GM18505 (cell line): ENCODE measurements around the gene PTP4A2.

Source experiments
- ATAC-seq: cut with Tn5 transposase; IDR thresholded peaks from one replicate; pipeline ENCODE4 v1.9.1; 2021; ENCODE audit not compliant: unreplicated experiment
- POLR2A ChIP-seq: IDR thresholded peaks from 4 replicates; pipeline ENCODE4 v1.6.1; 2011; ENCODE audit warnings: borderline replicate concordance; ENCODE audit not compliant: insufficient read depth, insufficient read length; ENCODE audit errors: extremely low read depth

The PTP4A2 gene

GRCh38 chr1:31865728-31866449 is 72.3 kb downstream of the PTP4A2 start:
- TF ChIP-seq POLR2A = no peak
- no peak for ATAC-seq

- ATAC-seq = no peak
- no peak for TF ChIP-seq POLR2A
Observed at GRCh38 chr1:31862071-31862470, 76.1 kb downstream of the PTP4A2 start.

GRCh38 chr1:31861346-31861745 is 76.8 kb downstream of the PTP4A2 start:
- no peak for TF ChIP-seq POLR2A
- no peak for ATAC-seq

GRCh38 chr1:31860581-31860980 is 77.6 kb downstream of the PTP4A2 start:
- TF ChIP-seq POLR2A = no peak
- no peak for ATAC-seq

- no peak for TF ChIP-seq POLR2A
- no peak for ATAC-seq
Observed at GRCh38 chr1:31859719-31860118, 78.4 kb downstream of the PTP4A2 start.

GRCh38 chr1:31859044-31859443 is 79.1 kb downstream of the PTP4A2 start:
- no peak for ATAC-seq
- TF ChIP-seq POLR2A = no peak

- no peak for ATAC-seq
- no peak for TF ChIP-seq POLR2A
Observed at GRCh38 chr1:31857863-31858262, 80.3 kb downstream of the PTP4A2 start.
